Measurements from ENCODE around the gene RAB1B.

Gene RAB1B

DNA sequence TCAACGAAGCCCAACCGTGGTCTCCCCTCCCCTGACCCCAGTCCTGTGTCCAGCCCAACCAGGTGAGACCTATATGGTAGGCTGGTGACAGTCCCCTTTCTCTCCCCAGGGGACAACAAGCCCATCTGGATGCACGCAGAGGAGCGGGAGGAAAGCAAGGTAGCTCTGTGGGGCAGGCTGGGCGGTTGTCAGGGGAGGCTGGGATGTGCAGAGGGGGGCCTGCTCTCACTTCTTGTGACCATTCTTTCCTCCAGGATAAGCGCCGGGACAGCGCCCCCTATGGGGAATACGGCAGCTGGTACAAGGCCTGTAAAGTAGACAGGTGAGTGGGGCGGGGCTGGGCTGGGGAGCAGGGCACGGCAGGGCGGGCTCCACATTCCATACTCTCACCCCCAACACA is 3.5 kb upstream of the RAB1B start:
- in situ Hi-C loops (cut with MboI; ENCODE audit: low sequenced_read_pairs, unreplicated experiment): no loop called here
- no peak for DNase-seq (ENCODE audit: low spot score)
- peak; percentile 3 for TF ChIP-seq CTCF (IDR thresholded peaks at IDR 0.05; ENCODE audit: borderline replicate concordance, control extremely low read depth, extremely low read depth, insufficient read depth, missing control alignments)

- in situ Hi-C loops (cut with MboI; ENCODE audit: low sequenced_read_pairs, unreplicated experiment): no loop called here
- TF ChIP-seq CTCF (IDR thresholded peaks at IDR 0.05; ENCODE audit: borderline replicate concordance, control extremely low read depth, extremely low read depth, insufficient read depth, missing control alignments): no peak
- DNase-seq (ENCODE audit: low spot score): no peak
Observed at GRCh38 chr11:66265531-66266377, 2.7 kb upstream of the RAB1B start.

DNA sequence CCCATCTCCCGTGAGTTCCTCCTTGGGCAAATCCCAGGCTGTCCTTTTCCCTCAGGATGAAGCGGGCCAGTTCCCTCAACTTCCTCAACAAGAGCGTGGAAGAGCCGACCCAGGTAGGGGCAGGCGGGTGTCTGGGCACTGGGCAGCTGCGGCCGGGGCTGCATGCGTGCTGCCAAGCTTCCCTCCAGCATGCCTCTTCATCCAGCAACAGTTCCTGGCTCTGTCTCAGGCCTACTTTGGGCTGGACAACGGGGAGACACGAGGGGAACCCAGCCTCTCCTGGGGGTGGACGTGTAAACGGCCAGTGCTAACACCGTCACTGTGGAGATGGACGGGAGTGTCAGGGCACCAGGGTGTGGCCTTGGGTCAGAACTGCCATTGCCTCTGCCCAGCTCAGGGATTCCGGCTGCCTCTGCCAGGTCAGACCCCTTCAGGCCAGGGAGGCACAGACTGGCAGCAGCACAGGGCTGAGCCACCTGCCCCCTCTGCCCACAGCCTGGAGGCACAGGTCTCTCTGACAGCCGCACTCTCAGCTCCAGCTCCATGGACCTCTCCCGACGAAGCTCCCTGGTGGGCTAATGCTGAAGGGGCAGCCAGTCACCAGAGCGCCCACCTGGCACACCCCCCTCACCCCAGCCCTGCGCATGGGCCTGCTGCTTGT is 1.9 kb upstream of the RAB1B start:
- DNase-seq (ENCODE audit: low spot score): no peak
- in situ Hi-C loops (cut with MboI; ENCODE audit: low sequenced_read_pairs, unreplicated experiment): no loop called here

DNA sequence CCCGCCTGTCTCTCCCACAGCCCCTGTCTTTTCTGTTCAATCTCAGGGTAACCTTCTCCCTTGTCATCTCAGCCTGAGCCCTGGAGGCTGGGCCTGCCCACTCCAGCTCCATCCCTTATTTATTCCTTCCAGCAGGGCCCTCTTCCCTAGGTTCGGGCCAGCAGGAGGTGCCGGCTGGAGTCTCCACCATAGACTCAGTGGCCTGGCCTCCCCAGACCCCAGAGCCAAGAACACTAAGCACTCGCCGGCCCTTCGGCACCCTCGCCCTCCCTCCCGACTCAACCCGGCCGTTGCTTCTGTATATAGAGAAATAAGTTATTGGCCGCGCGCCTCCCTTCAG is 1.4 kb upstream of the RAB1B start:
- DNase-seq (ENCODE audit: low spot score): no peak
- in situ Hi-C loops (cut with MboI; ENCODE audit: low sequenced_read_pairs, unreplicated experiment): no loop called here
- no peak for TF ChIP-seq CTCF (IDR thresholded peaks at IDR 0.05; ENCODE audit: borderline replicate concordance, control extremely low read depth, extremely low read depth, insufficient read depth, missing control alignments)

More for the DNA sequence above, 1.9 kb upstream of the RAB1B start:
- no peak for TF ChIP-seq CTCF (IDR thresholded peaks at IDR 0.05; ENCODE audit: borderline replicate concordance, control extremely low read depth, extremely low read depth, insufficient read depth, missing control alignments)

DNA sequence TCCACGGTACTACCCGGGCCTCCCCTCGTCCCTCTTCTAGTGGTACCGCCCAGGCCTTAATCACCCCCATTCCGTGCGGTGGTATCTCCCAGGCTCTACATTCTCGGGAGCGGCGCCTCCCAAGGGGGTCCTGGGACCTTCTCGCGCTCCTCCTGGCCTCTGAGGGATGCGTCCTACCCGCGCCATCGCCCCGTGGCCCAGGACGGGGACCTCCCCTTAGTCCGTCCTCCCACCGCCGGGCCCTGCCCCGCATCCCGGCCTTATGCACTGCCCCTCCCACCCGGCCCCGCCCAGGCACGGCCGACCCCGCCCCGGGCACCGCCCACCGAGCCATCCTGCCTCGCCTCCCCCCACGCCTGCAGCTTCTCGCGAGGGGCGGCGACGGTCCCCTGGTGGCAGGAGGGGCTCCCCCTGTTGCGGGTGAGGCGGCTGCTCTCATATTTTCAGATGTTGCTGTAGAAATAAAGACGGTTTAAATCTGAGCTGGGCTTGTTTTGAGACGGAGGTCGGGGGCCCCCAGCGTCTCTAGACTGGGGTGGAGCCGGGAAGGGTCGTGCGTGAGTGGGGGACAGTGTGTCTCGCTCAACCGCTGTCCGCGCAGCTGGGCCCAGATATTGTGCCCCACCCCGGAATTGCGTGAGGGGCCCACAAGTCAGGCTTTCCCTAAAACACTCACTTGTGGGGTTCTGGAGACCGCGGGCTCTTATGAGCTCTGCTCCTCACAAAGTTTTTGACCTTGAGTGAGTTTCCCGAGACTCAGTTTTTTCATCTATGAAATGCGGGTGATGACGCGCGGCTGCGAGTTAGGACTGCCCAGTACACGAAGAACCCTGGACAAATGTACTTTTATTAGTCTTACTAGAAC is 828 bp upstream of the RAB1B start:
- no peak for TF ChIP-seq CTCF (IDR thresholded peaks at IDR 0.05; ENCODE audit: borderline replicate concordance, control extremely low read depth, extremely low read depth, insufficient read depth, missing control alignments)
- in situ Hi-C loops (cut with MboI; ENCODE audit: low sequenced_read_pairs, unreplicated experiment): no loop called here
- peak; percentile 95 for DNase-seq (ENCODE audit: low spot score)
